ENCODE results near the gene PCDHGB1.

Gene PCDHGB1

GRCh38 chr5:141392429-141393198 lies 42.7 kb downstream of the PCDHGB1 start, which contains the start of gene PCDHGA8:
TSS of gene PCDHGA8 (plus strand) at chr5:141392633. CDS start at chr5:141392814, 181 bp downstream.
- H3K4me3 ChIP-seq (ENCODE audit: low read depth, low read length): no peak within 1 kb of the TSS
- TF ChIP-seq ZNF654 (tag by site-specific recombination; IDR thresholded peaks at IDR 0.05; ENCODE audit: low read depth) (peak; percentile 21; the same call in 1 of the 2 replicates), ZFP3 (tag by site-specific recombination; IDR thresholded peaks at IDR 0.05; ENCODE audit: low read depth) (no peak), ZNF146 (tag by site-specific recombination; IDR thresholded peaks at IDR 0.05) (no peak), ZNF2 (tag by site-specific recombination; IDR thresholded peaks at IDR 0.05) (no peak)
- ChIA-PET POLR2A (no interaction called here), CTCF (interaction anchor here (0.6 to 4.2 kb wide), 18 partner anchors 9 to 483 kb away, joined by 3 to 25 read pairs (median 4); partner anchors contain the start of genes PCDHB11, PCDHGA11, PCDHGA4 and PCDHGA5)
- H3K27ac ChIP-seq (ENCODE audit: extremely low read depth, low read depth, low read length): no peak within 1 kb of the TSS
- no peaks in the 10 kb centered on the region for H3K4me1 ChIP-seq (ENCODE audit: control insufficient read depth, insufficient read depth, low read length)
- H3K36me3 ChIP-seq (ENCODE audit: control insufficient read depth in 2 of 2, insufficient read depth in 1 of 2, low read length in 2 of 2): no peaks in the 10 kb centered on the region
- H3K9me3 ChIP-seq (ENCODE audit: control insufficient read depth, insufficient read depth, low read depth, low read length): no peaks in the 10 kb centered on the region

GRCh38 chr5:141393267-141393666 lies 43.4 kb downstream of the PCDHGB1 start:
- Histone ChIP-seq H3K4me1 (ENCODE audit: control insufficient read depth, insufficient read depth, low read length) (no peaks in the 10 kb centered on the region), H3K4me3 (ENCODE audit: low read depth, low read length) (no peak overlapping the region), H3K9me3 (ENCODE audit: control insufficient read depth, insufficient read depth, low read depth, low read length) (no peaks in the 10 kb centered on the region), H3K27ac (ENCODE audit: extremely low read depth, low read depth, low read length) (no peak overlapping the region), H3K36me3 (ENCODE audit: control insufficient read depth in 2 of 2, insufficient read depth in 1 of 2, low read length in 2 of 2) (no peaks in the 10 kb centered on the region)
- CTCF ChIA-PET: interaction anchor here (0.6 to 4.2 kb wide), 10 partner anchors 10 to 483 kb away, joined by 3 to 25 read pairs (median 5); partner anchors contain the start of genes PCDHGA11, PCDHGA6, PCDHGA7 and PCDHGB6
- POLR2A ChIA-PET: no interaction called here
- TF ChIP-seq HIC1 (tag by site-specific recombination; IDR thresholded peaks at IDR 0.05) (no peak), SCRT1 (tag by site-specific recombination; IDR thresholded peaks at IDR 0.05; ENCODE audit: borderline replicate concordance) (no peak), ZNF37A (tag by site-specific recombination; IDR thresholded peaks at IDR 0.05) (no peak), ZNF518A (tag by site-specific recombination; conservative IDR thresholded peaks at IDR 0.05; ENCODE audit: low read depth) (no peak), ZNF404 (tag by site-specific recombination; IDR thresholded peaks at IDR 0.05) (no peak), TRIM28 (IDR thresholded peaks at IDR 0.05; ENCODE audit: borderline replicate concordance, low read length) (no peak), TSHZ1 (tag by site-specific recombination; IDR thresholded peaks at IDR 0.05; ENCODE audit: borderline replicate concordance) (no peak), MYNN (tag by site-specific recombination; IDR thresholded peaks at IDR 0.05; ENCODE audit: borderline replicate concordance) (no peak), ZNF488 (tag by site-specific recombination; IDR thresholded peaks at IDR 0.05) (no peak), ZNF830 (tag by site-specific recombination; IDR thresholded peaks at IDR 0.05; ENCODE audit: low read depth) (no peak), EGR2 (tag by site-specific recombination; IDR thresholded peaks at IDR 0.05; ENCODE audit: low read depth) (no peak), ZNF138 (tag by site-specific recombination; IDR thresholded peaks at IDR 0.05; ENCODE audit: borderline replicate concordance) (no peak), WT1 (tag by site-specific recombination; IDR thresholded peaks at IDR 0.05) (no peak), ZFP37 (tag by site-specific recombination; IDR thresholded peaks at IDR 0.05) (no peak)
- TF ChIP-seq, protein P1, sequence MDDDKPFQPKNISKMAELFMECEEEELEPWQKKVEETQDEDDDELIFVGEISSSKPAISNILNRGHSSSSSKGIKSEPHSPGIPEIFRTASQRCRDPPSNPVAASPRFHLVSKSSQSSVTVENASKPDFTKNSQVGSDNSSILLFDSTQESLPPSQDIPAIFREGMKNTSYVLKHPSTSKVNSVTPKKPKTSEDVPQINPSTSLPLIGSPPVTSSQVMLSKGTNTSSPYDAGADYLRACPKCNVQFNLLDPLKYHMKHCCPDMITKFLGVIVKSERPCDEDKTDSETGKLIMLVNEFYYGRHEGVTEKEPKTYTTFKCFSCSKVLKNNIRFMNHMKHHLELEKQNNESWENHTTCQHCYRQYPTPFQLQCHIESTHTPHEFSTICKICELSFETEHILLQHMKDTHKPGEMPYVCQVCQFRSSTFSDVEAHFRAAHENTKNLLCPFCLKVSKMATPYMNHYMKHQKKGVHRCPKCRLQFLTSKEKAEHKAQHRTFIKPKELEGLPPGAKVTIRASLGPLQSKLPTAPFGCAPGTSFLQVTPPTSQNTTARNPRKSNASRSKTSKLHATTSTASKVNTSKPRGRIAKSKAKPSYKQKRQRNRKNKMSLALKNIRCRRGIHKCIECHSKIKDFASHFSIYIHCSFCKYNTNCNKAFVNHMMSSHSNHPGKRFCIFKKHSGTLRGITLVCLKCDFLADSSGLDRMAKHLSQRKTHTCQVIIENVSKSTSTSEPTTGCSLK (tag by site-specific recombination; IDR thresholded peaks at IDR 0.05): no peak
